ENCODE measurements around the gene SUPT20HL2. TPM values are rescaled to one million over a fixed set of nuclear protein-coding genes. Genes with fewer than 3 reads are reported as not detected.
"Not testable (repeated sequence)": the region's sequence is repeated elsewhere in the genome, so short reads cannot be mapped to it uniquely, and the experiment has no call there.

Gene SUPT20HL2
- total RNA-seq: not detected in 2 replicates
- total RNA-seq (2013): not detected
- not detected in 2 replicates for polyA plus RNA-seq
- 0.26 TPM in 1 of 2 replicates, not detected in the other for polyA minus RNA-seq

DNA sequence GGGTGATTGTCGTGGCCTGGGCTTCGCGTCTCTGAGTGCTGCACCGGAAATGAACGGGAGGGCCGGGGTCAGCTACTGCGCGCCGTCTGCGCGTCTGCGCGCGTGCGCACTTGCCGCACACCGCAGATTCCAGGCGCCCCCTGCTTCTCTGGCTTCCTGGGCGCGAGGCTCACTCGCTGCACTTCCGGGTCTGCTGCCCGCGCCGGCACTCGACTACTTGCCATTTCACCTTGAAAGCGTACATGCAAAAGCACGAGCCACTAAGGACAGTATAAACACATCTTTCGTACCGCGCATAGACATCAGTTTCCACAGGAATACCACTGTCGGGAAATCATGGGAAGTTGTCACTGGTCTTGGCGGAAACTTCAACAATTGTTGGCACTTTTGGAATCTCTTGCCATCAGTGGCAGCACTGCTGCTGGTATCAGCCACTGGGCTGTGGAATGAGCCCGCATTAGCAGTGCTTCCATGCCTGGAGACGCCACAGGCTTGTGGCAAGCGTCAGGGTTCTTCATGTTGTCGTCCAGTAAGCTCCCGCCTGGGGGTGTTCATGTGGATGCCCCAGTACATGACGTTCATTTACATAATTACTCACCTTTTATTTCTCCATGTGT, at the start of gene SUPT20HL2:
Gene SUPT20HL2, minus strand, starts transcription at position 51 of the 617 bp plus-strand sequence. CDS start 754 bp downstream, outside the sequence.
- no peak within 1 kb of the TSS for H3K27ac ChIP-seq (ENCODE audit: low read length in 2 of 2)
- H3K9ac ChIP-seq (ENCODE audit: low read length): no peak within 1 kb of the TSS
- no peak within 1 kb of the TSS for H3K27ac Mint-ChIP-seq
- H2AFZ ChIP-seq (ENCODE audit: insufficient read depth, low read depth, low read length, poor library complexity, severe bottlenecking): no peak within 1 kb of the TSS
- no peaks in the 10 kb centered on the region for H3K79me2 ChIP-seq (ENCODE audit: control insufficient read depth, insufficient read depth, low read length)
- H3K4me3 Mint-ChIP-seq: no peak within 1 kb of the TSS
- no peaks in the 10 kb centered on the region for H3K9me3 ChIP-seq (ENCODE audit: control extremely low read depth in 1 of 3, control insufficient read depth in 2 of 3, insufficient read depth in 1 of 3, low read length in 2 of 3)
- no peaks in the 10 kb centered on the region for H3K9me3 Mint-ChIP-seq (ENCODE audit: insufficient read depth)
- H4K20me1 ChIP-seq (ENCODE audit: control insufficient read depth, insufficient read depth, low read length, poor library complexity, severe bottlenecking): no peaks in the 10 kb centered on the region
- H3K4me1 Mint-ChIP-seq: no peaks in the 10 kb centered on the region
- intact Hi-C loops (cut with micrococcal nuclease): no loop called here
- WGBS (ENCODE audit: insufficient coverage): 98% methylated on average over 21 of the region's 39 CpGs
- H3K4me1 ChIP-seq (ENCODE audit: control insufficient read depth in 2 of 2, insufficient read depth in 2 of 2, low read length in 2 of 2): no peaks in the 10 kb centered on the region
- H3K4me2 ChIP-seq (replicated peaks; ENCODE audit: low read depth, low read length, poor library complexity, severe bottlenecking): no peak within 1 kb of the TSS
- TF ChIP-seq CTCF (IDR thresholded peaks at IDR 0.05) (no peak), EZH2 (IDR thresholded peaks at IDR 0.05; ENCODE audit: borderline replicate concordance, insufficient read depth, low read depth, low read length, poor library complexity, severe bottlenecking) (no peak)
- ATAC-seq (ENCODE audit: low read depth) (no peak), DNase-seq (no peak)
- no peaks in the 10 kb centered on the region for H3K27me3 Mint-ChIP-seq
- no peak within 1 kb of the TSS for H3K4me3 ChIP-seq (ENCODE audit: control extremely low read depth in 1 of 5, extremely low read depth in 1 of 5, insufficient read depth in 1 of 5, low read depth in 2 of 5, low read length in 4 of 5)
- ChIA-PET POLR2A (no interaction called here), CTCF (no interaction called here)
- H3K27me3 ChIP-seq (replicated peaks in 1 of 4; ENCODE audit: control extremely low read depth in 1 of 4, control insufficient read depth in 3 of 4, insufficient read depth in 4 of 4, low read length in 3 of 4): no peaks in the 10 kb centered on the region
- no peaks in the 10 kb centered on the region for H3K36me3 ChIP-seq (replicated peaks in 1 of 2; ENCODE audit: control extremely low read depth in 1 of 2, control insufficient read depth in 1 of 2, extremely low read depth in 1 of 2, insufficient read depth in 2 of 2, low read length in 1 of 2)

- POLR2A ChIA-PET; H3K27ac ChIP-seq (ENCODE audit: low read length in 2 of 2); H3K4me1 ChIP-seq (ENCODE audit: control insufficient read depth in 2 of 2, insufficient read depth in 2 of 2, low read length in 2 of 2); H3K27me3 Mint-ChIP-seq; H3K27ac Mint-ChIP-seq; H3K4me3 ChIP-seq (ENCODE audit: control extremely low read depth in 1 of 5, extremely low read depth in 1 of 5, insufficient read depth in 1 of 5, low read depth in 2 of 5, low read length in 4 of 5); H3K4me1 Mint-ChIP-seq; H3K4me3 Mint-ChIP-seq; H3K79me2 ChIP-seq (ENCODE audit: control insufficient read depth, insufficient read depth, low read length); H3K9me3 Mint-ChIP-seq (ENCODE audit: insufficient read depth); H3K9me3 ChIP-seq (ENCODE audit: control extremely low read depth in 1 of 3, control insufficient read depth in 2 of 3, insufficient read depth in 1 of 3, low read length in 2 of 3); H4K20me1 ChIP-seq (ENCODE audit: control insufficient read depth, insufficient read depth, low read length, poor library complexity, severe bottlenecking); H3K27me3 ChIP-seq (replicated peaks in 1 of 4; ENCODE audit: control extremely low read depth in 1 of 4, control insufficient read depth in 3 of 4, insufficient read depth in 4 of 4, low read length in 3 of 4); intact Hi-C loops (cut with micrococcal nuclease); H3K9ac ChIP-seq (ENCODE audit: low read length); H3K36me3 ChIP-seq (replicated peaks in 1 of 2; ENCODE audit: control extremely low read depth in 1 of 2, control insufficient read depth in 1 of 2, extremely low read depth in 1 of 2, insufficient read depth in 2 of 2, low read length in 1 of 2); H3K4me2 ChIP-seq (replicated peaks; ENCODE audit: low read depth, low read length, poor library complexity, severe bottlenecking); CTCF ChIA-PET; H2AFZ ChIP-seq (ENCODE audit: insufficient read depth, low read depth, low read length, poor library complexity, severe bottlenecking); DNase-seq; ATAC-seq (ENCODE audit: low read depth): not testable (repeated sequence)
- WGBS (ENCODE audit: insufficient coverage): 98% methylated on average over 14 of the region's 41 CpGs
Observed at GRCh38 chrX:24362089-24362745, 48.3 kb upstream of the SUPT20HL2 start.
